Tibial nerve (tissue), 4 donors: ENCODE results near the gene GM2A. TPM values are rescaled to one million over a fixed set of nuclear protein-coding genes. Genes with fewer than 3 reads are reported as not detected.

Source experiments
- DNase-seq, 2 donors: peaks; one replicate each; pipeline ENCODE4 v3.0.0-alpha.2; 2019; ENCODE audit warnings: low spot score in 2 of 2
- H3K27ac ChIP-seq, 4 donors: fragments of 200-600 bp; sonication (generic) in 3 of 4; one replicate each; pipeline ENCODE4 v1.5.1; 2017 to 2019; ENCODE audit warnings: mild to moderate bottlenecking in 1 of 4
- H3K27me3 ChIP-seq, 2 donors: fragments of 200-600 bp; sonication (generic) in 1 of 2; one replicate each; pipeline versions ENCODE4 v1.5.1 to v1.6.0; 2017 to 2019
- H3K36me3 ChIP-seq, 3 donors: fragments of 200-600 bp; sonication (generic); one replicate each; pipeline ENCODE4 v1.5.1; 2018 to 2019
- H3K4me1 ChIP-seq, 4 donors: fragments of 200-600 bp; sonication (generic) in 3 of 4; one replicate each; pipeline ENCODE4 v1.5.1; 2017 to 2019
- H3K4me3 ChIP-seq, 4 donors: fragments of 200-600 bp; sonication (generic) in 3 of 4; one replicate each; pipeline ENCODE4 v1.5.1; 2017 to 2019; ENCODE audit warnings: mild to moderate bottlenecking in 1 of 4, moderate library complexity in 1 of 4
- H3K9me3 ChIP-seq, 4 donors: fragments of 200-600 bp; sonication (generic) in 3 of 4; one replicate each; pipeline ENCODE4 v1.5.1; 2017 to 2019
- EP300 ChIP-seq, 2 donors: sonication (generic); formaldehyde crosslinking; IDR thresholded peaks; one replicate each; pipeline ENCODE4 v1.6.1; 2017; ENCODE audit warnings: antibody characterized with exemption in 2 of 2, mild to moderate bottlenecking in 1 of 2
- POLR2A ChIP-seq, 2 donors: fragments of 450-650 bp; IDR thresholded peaks; one replicate each; pipeline ENCODE4 v1.6.1; 2017; ENCODE audit warnings: antibody characterized with exemption in 2 of 2, mild to moderate bottlenecking in 2 of 2, moderate library complexity in 2 of 2
- WGBS, 2 donors: methylation state at CpG; one replicate each; pipeline ENCODE4 v1.1.5; 2018; 5-methylcytosine and 5-hydroxymethylcytosine counted together
- total RNA-seq, 4 donors: library from RNA; depleted of rRNA; stranded (reverse); fragments of >200 nt; gene quantifications; one replicate each; pipeline ENCODE4 v1.1.0, GENCODE V29; 2016
- TF ChIP-seq, protein P1 (sequence below), 5 experiments: fragments of 200-600 bp in 3 of 5; fragments of 450-650 bp in 2 of 5; sonication (generic) in 3 of 5; IDR thresholded peaks; one replicate each; pipeline ENCODE4 v1.5.1; 2016 to 2019; ENCODE audit warnings: antibody characterized with exemption in 5 of 5, mild to moderate bottlenecking in 3 of 5, moderate library complexity in 2 of 5

Gene GM2A
- total RNA-seq, 4 donors from 2014 or later: 30.3 to 37.5 (median 33.7) TPM

DNA sequence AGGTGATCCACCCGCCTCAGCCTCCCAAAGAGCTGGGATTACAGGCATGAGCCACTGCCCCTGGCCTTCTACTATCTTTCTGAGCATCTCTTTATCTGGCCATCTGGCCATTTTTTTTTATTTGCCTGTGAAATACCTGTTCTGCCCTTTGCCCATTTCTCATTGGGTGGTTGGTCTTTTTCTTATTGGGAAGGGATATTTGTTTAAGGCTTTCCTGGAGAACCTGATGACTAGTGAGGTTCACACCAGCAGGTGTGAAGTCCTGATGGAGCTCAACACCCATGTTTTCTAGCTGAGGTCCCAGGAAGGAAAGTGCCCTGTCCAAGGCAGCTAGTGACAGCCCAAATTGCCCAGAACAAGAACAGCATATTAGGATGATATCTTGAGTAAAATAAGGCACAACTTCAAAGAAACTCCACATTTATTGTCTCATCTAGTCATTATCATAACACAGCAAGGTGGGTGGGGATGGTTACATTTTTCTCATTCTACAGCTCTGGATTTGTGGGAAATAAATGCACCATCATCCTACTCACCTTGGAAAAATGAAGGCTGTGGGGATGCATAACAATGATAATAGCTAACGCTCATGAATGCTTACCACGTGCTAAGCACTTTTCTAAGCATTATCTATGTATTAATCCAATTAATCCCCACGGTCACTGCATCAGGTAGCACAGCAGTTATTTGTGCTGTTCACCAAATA, 30.3 kb downstream of the GM2A start:
- Histone ChIP-seq H3K36me3 (no peaks in the 10 kb centered on the region), H3K4me3 (no peak overlapping the region), H3K9me3 (no peaks in the 10 kb centered on the region), H3K4me1 (no peaks in the 10 kb centered on the region), H3K27ac (no peak overlapping the region), H3K27me3 (no peaks in the 10 kb centered on the region)
- no peak for DNase-seq
- 78 to 87% methylated on average over 4 of the region's 4 CpGs for WGBS, 2 donors
- TF ChIP-seq EP300 (IDR thresholded peaks at IDR 0.05): no peak
- TF ChIP-seq, protein P1, sequence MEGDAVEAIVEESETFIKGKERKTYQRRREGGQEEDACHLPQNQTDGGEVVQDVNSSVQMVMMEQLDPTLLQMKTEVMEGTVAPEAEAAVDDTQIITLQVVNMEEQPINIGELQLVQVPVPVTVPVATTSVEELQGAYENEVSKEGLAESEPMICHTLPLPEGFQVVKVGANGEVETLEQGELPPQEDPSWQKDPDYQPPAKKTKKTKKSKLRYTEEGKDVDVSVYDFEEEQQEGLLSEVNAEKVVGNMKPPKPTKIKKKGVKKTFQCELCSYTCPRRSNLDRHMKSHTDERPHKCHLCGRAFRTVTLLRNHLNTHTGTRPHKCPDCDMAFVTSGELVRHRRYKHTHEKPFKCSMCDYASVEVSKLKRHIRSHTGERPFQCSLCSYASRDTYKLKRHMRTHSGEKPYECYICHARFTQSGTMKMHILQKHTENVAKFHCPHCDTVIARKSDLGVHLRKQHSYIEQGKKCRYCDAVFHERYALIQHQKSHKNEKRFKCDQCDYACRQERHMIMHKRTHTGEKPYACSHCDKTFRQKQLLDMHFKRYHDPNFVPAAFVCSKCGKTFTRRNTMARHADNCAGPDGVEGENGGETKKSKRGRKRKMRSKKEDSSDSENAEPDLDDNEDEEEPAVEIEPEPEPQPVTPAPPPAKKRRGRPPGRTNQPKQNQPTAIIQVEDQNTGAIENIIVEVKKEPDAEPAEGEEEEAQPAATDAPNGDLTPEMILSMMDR (IDR thresholded peaks at IDR 0.05): no peak
- no peak for TF ChIP-seq POLR2A (IDR thresholded peaks at IDR 0.05)

DNA sequence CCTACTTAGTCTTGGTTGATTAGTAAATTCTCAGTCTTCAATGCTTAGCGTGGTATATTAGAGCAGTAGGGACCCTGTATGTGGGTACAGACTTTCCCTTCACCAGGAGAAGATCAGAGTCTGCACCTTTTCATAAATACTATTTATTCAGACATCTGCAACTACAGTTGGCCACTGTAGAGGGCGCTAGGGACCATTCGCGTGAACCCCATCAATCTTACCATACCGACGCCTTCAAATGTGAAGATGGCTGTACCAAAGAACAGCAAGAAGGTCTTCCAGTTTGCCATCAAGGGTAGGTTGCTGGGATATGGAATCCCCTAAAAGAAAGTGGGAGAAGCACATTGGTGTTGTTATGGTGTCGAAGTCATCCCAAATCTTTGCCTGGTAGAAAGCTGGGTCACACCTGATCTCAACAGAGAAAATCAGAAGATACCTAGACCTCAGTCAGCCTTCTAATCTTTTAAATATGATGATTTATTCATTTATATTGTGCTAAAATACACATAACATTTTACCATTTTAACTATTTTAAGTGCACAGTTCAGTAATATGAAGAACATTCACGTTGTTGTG, 31.5 kb downstream of the GM2A start:
- Histone ChIP-seq H3K36me3 (no peaks in the 10 kb centered on the region), H3K27ac (no peak overlapping the region), H3K4me1 (no peaks in the 10 kb centered on the region), H3K27me3 (no peaks in the 10 kb centered on the region), H3K4me3 (no peak overlapping the region), H3K9me3 (no peaks in the 10 kb centered on the region)
- no peak for DNase-seq
- TF ChIP-seq POLR2A (IDR thresholded peaks at IDR 0.05) (no peak), EP300 (IDR thresholded peaks at IDR 0.05) (no peak)
- TF ChIP-seq, protein P1 (IDR thresholded peaks at IDR 0.05): no peak
- 36 to 38% methylated on average over 8 of the region's 8 CpGs for WGBS, 2 donors

DNA sequence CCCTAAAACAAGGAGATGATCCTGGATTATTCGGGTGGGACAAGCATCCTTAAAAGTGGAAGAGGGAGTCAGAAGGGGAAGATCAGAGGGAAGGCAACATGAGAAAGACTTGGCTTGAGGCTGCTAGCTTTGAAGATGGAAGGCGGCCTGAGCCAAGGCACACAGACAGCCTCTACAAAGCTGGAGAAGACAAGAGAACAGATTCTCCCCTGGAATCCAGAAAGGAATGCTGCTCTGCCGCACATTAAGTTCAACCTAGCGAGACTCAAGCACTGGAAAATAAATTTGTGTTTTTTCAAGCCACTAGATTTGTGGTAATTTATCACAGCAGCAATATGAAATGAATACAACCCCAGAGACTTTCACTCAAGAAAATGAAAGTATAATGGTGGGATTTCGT, 32.7 kb downstream of the GM2A start:
- no peak overlapping the region for H3K27ac ChIP-seq
- no peak overlapping the region for H3K4me3 ChIP-seq
- 68 to 71% methylated on average over 5 of the region's 5 CpGs for WGBS, 2 donors
- TF ChIP-seq POLR2A (IDR thresholded peaks at IDR 0.05) (no peak), EP300 (IDR thresholded peaks at IDR 0.05) (no peak)
- TF ChIP-seq, protein P1 (IDR thresholded peaks at IDR 0.05): no peak
- H3K4me1 ChIP-seq: no peaks in the 10 kb centered on the region
- no peaks in the 10 kb centered on the region for H3K27me3 ChIP-seq
- H3K36me3 ChIP-seq: no peaks in the 10 kb centered on the region
- no peaks in the 10 kb centered on the region for H3K9me3 ChIP-seq
- DNase-seq: no peak

DNA sequence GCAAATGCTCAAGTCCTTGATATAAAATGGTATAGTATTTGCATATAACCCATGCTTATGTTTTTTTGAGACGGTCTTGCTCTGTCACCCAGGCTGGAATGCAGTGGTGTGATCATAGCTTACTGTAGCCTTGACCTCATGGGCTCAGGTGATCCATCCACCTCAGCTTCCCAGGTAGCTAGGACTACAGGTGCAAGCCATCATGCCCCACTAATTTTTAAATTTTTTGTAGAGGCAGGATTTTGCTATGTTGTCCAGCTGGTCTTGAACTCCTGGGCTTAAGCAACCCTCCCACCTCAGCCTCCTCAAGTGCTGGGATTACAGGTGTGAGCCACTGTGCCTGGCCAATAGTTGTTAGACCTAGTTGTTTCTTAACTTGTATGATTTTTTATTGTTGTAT, 33.3 kb downstream of the GM2A start:
- 81 to 87% methylated on average over 1 of the region's 1 CpG for WGBS, 2 donors
- TF ChIP-seq, protein P1 (IDR thresholded peaks at IDR 0.05): no peak
- TF ChIP-seq POLR2A (IDR thresholded peaks at IDR 0.05) (no peak), EP300 (IDR thresholded peaks at IDR 0.05) (no peak)

DNA sequence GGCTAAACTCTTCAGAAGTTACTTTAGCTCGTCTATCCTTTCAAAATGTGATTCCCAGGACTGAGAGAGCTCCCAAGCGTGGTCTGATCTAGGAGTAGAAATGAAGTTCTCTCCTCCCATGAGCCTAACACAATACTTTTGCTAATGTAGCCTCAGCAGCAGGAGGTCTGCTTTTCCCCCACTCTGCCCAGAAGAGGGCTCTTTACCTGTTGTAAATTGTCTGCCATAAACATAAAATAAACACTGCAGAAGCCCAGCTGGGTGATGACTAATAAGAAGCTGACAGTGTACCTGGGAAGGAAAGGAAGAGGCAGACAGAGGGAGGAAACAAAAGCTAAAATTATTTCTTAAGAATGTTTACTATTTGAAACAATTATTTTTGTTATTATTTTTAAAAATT, 35.2 kb downstream of the GM2A start:
- no peak overlapping the region for H3K27ac ChIP-seq
- no peak for TF ChIP-seq POLR2A (IDR thresholded peaks at IDR 0.05)
- TF ChIP-seq EP300 (IDR thresholded peaks at IDR 0.05): no peak
- H3K9me3 ChIP-seq: peaks cover 0 to 3% (median 0%) of the 10 kb centered on the region in 4 donors
- no peaks in the 10 kb centered on the region for H3K36me3 ChIP-seq
- H3K27me3 ChIP-seq: no peaks in the 10 kb centered on the region
- DNase-seq: no peak
- no peaks in the 10 kb centered on the region for H3K4me1 ChIP-seq
- no peak overlapping the region for H3K4me3 ChIP-seq
- 40 to 51% methylated on average over 2 of the region's 2 CpGs for WGBS, 2 donors

More for the DNA sequence above, 33.3 kb downstream of the GM2A start:
- H3K27ac ChIP-seq: no peak overlapping the region
- H3K27me3 ChIP-seq: no peaks in the 10 kb centered on the region
- DNase-seq: no peak
- no peaks in the 10 kb centered on the region for H3K36me3 ChIP-seq
- H3K4me3 ChIP-seq: no peak overlapping the region
- H3K9me3 ChIP-seq: peaks cover 0 to 3% (median 0%) of the 10 kb centered on the region in 4 donors
- no peaks in the 10 kb centered on the region for H3K4me1 ChIP-seq
